HCT116 (cell line): ENCODE results near the gene BBX. TPM values are rescaled to one million over a fixed set of nuclear protein-coding genes. Genes with fewer than 3 reads are reported as not detected.

Experiments used
- ATAC-seq: fragments of 200-7000 bp; cut with Tn5 transposase; 2 replicates; pipeline ENCODE4 v1.9.1; 2020; ENCODE audit warnings: mild to moderate bottlenecking, moderate library complexity
- BruUV-seq: library from RNA; stranded (reverse); fragments of 400-500 nt; replicated peaks from 2 replicates; lab custom pipeline; 2021; lab: Mats Ljungman, UMichigan
- CTCF ChIA-PET: fragments of 300-600 bp; sonication (Branson Sonifier 250); formaldehyde crosslinking; loops from one replicate; lab custom pipeline; 2021; ENCODE audit warnings: antibody characterized with exemption; lab: Charles Lee
- POLR2A ChIA-PET: fragments of 300-600, 350-600 bp; sonication (Branson Sonifier 250); formaldehyde crosslinking; loops from one replicate; lab custom pipeline; 2021; ENCODE audit warnings: antibody characterized with exemption; lab: Charles Lee
- RAD21 ChIA-PET, 2 experiments: fragments of 300-600 bp; sonication (Branson Sonifier 250); formaldehyde crosslinking; loops; one replicate each; lab custom pipeline; 2023; ENCODE audit warnings: low total read pairs in 2 of 2; ENCODE audit not compliant: uncharacterized antibody in 2 of 2, unreplicated experiment in 2 of 2, low non-redundant PET in 1 of 2; lab: Charles Lee
- DNase-seq: peaks from one replicate; pipeline ENCODE4 v3.0.0-alpha.2; 2010; ENCODE audit warnings: low read depth, low spot score
- H2AFZ ChIP-seq: fragments of 200-600 bp; shearing (Covaris generic), sonication (generic); 2 replicates; pipeline ENCODE4 v1.6.1; 2017; ENCODE audit warnings: low read depth, mixed run types, mixed read lengths, antibody characterized with exemption, low read length; ENCODE audit not compliant: poor library complexity, severe bottlenecking
- H3K27ac ChIP-seq: 2 replicates; pipeline ENCODE4 v1.5.1; 2012; ENCODE audit warnings: low read depth, low read length
- H3K27me3 ChIP-seq: fragments of 200-600 bp; sonication (generic); 2 replicates; pipeline ENCODE4 v1.6.1; 2016; ENCODE audit warnings: mixed run types, low read length, mixed read lengths; ENCODE audit not compliant: insufficient read depth
- H3K36me3 ChIP-seq, 2 experiments: fragments of 200-500 bp in 1 of 2; fragments of 200-600 bp in 1 of 2; sonication (Bioruptor generic) in 1 of 2; sonication (generic) in 1 of 2; 2 replicates each; pipeline versions ENCODE4 v1.5.1 to v1.6.1; 2014 to 2016; ENCODE audit warnings: low read length in 2 of 2, inconsistent platforms in 1 of 2, mixed read lengths in 1 of 2, mixed run types in 1 of 2; ENCODE audit not compliant: insufficient read depth in 2 of 2, control insufficient read depth in 1 of 2
- H3K4me1 ChIP-seq, 2 experiments: fragments of 200-600 bp in 1 of 2; sonication (generic) in 1 of 2; 2 replicates each; pipeline versions ENCODE4 v1.5.1 to v1.6.1; 2012 to 2017; ENCODE audit warnings: low read length in 2 of 2, inconsistent platforms in 1 of 2, mild to moderate bottlenecking in 1 of 2, mixed read lengths in 1 of 2, mixed run types in 1 of 2, moderate library complexity in 1 of 2; ENCODE audit not compliant: insufficient read depth in 2 of 2, control insufficient read depth in 1 of 2
- H3K4me2 ChIP-seq: fragments of 200-600 bp; sonication (generic); 2 replicates; pipeline ENCODE4 v1.6.1; 2017; ENCODE audit warnings: mixed run types, low read length, mixed read lengths
- H3K4me3 ChIP-seq, 2 experiments: fragments of 200-600 bp in 1 of 2; sonication (generic) in 1 of 2; replicated peaks in 1 of 2; 2 replicates each; pipeline ENCODE4 v1.5.1; 2011 to 2016; ENCODE audit warnings: low read length in 2 of 2, control low read depth in 1 of 2, low read depth in 1 of 2, mild to moderate bottlenecking in 1 of 2, mixed read lengths in 1 of 2, mixed run types in 1 of 2
- H3K79me2 ChIP-seq: fragments of 200-600 bp; sonication (generic); 2 replicates; pipeline ENCODE4 v1.6.1; 2017; ENCODE audit warnings: mild to moderate bottlenecking, mixed run types, low read length, moderate library complexity, mixed read lengths; ENCODE audit not compliant: insufficient read depth
- H3K9ac ChIP-seq: fragments of 200-600 bp; sonication (generic); 2 replicates; pipeline ENCODE4 v1.6.1; 2016; ENCODE audit warnings: low read length, mixed read lengths
- H3K9me2 ChIP-seq: fragments of 200-600 bp; sonication (generic), shearing (Covaris generic); 2 replicates; pipeline ENCODE4 v1.6.1; 2017; ENCODE audit warnings: mixed run types, mild to moderate bottlenecking, moderate library complexity; ENCODE audit not compliant: insufficient read depth
- H3K9me3 ChIP-seq, 2 experiments: fragments of 200-500 bp in 1 of 2; fragments of 200-600 bp in 1 of 2; sonication (Bioruptor generic) in 1 of 2; sonication (generic) in 1 of 2; 2 replicates each; pipeline ENCODE4 v1.6.1; 2014 to 2017; ENCODE audit warnings: low read length in 2 of 2, mixed read lengths in 2 of 2, inconsistent platforms in 1 of 2, low read depth in 1 of 2, mild to moderate bottlenecking in 1 of 2, mixed run types in 1 of 2, moderate library complexity in 1 of 2; ENCODE audit not compliant: control insufficient read depth in 1 of 2, insufficient read depth in 1 of 2
- H4K20me1 ChIP-seq: fragments of 200-600 bp; sonication (generic), shearing (Covaris generic); 2 replicates; pipeline ENCODE4 v1.6.1; 2017; ENCODE audit warnings: mixed run types, mild to moderate bottlenecking, moderate library complexity; ENCODE audit not compliant: insufficient read depth
- CBX3 ChIP-seq: IDR thresholded peaks from 2 replicates; pipeline ENCODE4 v1.6.1; 2012; ENCODE audit warnings: low read depth
- ELF1 ChIP-seq: IDR thresholded peaks from 2 replicates; pipeline ENCODE4 v1.6.1; 2012; ENCODE audit warnings: low read depth, borderline replicate concordance
- EZH2 ChIP-seq: fragments of 200-600 bp; sonication (generic); IDR thresholded peaks from 2 replicates; pipeline ENCODE4 v1.6.1; 2017; ENCODE audit warnings: antibody characterized with exemption, mixed run types
- EZH2phosphoT487 ChIP-seq: fragments of 200-600 bp; IDR thresholded peaks from 2 replicates; pipeline ENCODE4 v1.6.1; 2018; ENCODE audit warnings: antibody characterized with exemption, borderline replicate concordance
- FOSL1 ChIP-seq: IDR thresholded peaks from 2 replicates; pipeline ENCODE4 v1.6.1; 2012; ENCODE audit warnings: low read depth
- JUND ChIP-seq: IDR thresholded peaks from 2 replicates; pipeline ENCODE4 v1.6.1; 2012
- POLR2A ChIP-seq: IDR thresholded peaks from 2 replicates; pipeline ENCODE4 v1.7.0; 2011; ENCODE audit warnings: borderline replicate concordance; ENCODE audit not compliant: insufficient read depth, insufficient read length; ENCODE audit errors: extremely low read depth
- RAD21 ChIP-seq: IDR thresholded peaks from 2 replicates; pipeline ENCODE4 v1.6.1; 2012; ENCODE audit warnings: low read depth, mild to moderate bottlenecking
- TCF7L2 ChIP-seq: IDR thresholded peaks from 2 replicates; pipeline ENCODE4 v1.7.0; 2011; ENCODE audit warnings: borderline replicate concordance, inconsistent platforms; ENCODE audit not compliant: insufficient read depth, insufficient read length; ENCODE audit errors: extremely low read depth
- YY1 ChIP-seq: IDR thresholded peaks from 2 replicates; pipeline ENCODE4 v1.6.1; 2011; ENCODE audit warnings: low read length, low read depth, moderate library complexity, mild to moderate bottlenecking; ENCODE audit not compliant: insufficient replicate concordance; ENCODE audit errors: extremely low read depth
- ZFX ChIP-seq: fragments of 450-650 bp; IDR thresholded peaks from 2 replicates; pipeline ENCODE4 v1.6.1; 2017
- ZNF274 ChIP-seq: fragments of 200-500 bp; sonication (Bioruptor generic); IDR thresholded peaks from 2 replicates; pipeline ENCODE4 v1.6.1; 2014; ENCODE audit warnings: mild to moderate bottlenecking, low read depth, low read length, inconsistent platforms
- intact Hi-C: fragments of 100-400 bp; cut with micrococcal nuclease; formaldehyde crosslinking; loops from 2 replicates; pipeline ENCODE4 v1.10.0; 2022
- total RNA-seq: library from RNA; stranded (reverse); gene quantifications from one replicate; pipeline ENCODE4 v1.2.1, GENCODE V29; 2021; ENCODE audit not compliant: unreplicated experiment
- TF ChIP-seq, protein P1 (sequence below), 3 experiments: fragments of 200-600 bp in 1 of 3; sonication (generic) in 1 of 3; IDR thresholded peaks in 2 of 3; conservative IDR thresholded peaks in 1 of 3; 2 replicates each; pipeline ENCODE4 v1.5.1; 2012 to 2017; ENCODE audit warnings: low read depth in 2 of 3, low read length in 2 of 3, antibody characterized with exemption in 1 of 3, borderline replicate concordance in 1 of 3, control low read depth in 1 of 3, mild to moderate bottlenecking in 1 of 3, mixed read lengths in 1 of 3, mixed run types in 1 of 3, moderate library complexity in 1 of 3; ENCODE audit not compliant: insufficient read depth in 1 of 3
- TF ChIP-seq, protein P2 (sequence below): IDR thresholded peaks from 2 replicates; pipeline ENCODE4 v1.6.1; 2012; ENCODE audit warnings: low read depth
- TF ChIP-seq, protein P3 (sequence below): IDR thresholded peaks from 2 replicates; pipeline ENCODE4 v1.6.1; 2012

BBX gene
- total RNA-seq, 1 experiment from 2014 or later = 55.6 TPM

DNA sequence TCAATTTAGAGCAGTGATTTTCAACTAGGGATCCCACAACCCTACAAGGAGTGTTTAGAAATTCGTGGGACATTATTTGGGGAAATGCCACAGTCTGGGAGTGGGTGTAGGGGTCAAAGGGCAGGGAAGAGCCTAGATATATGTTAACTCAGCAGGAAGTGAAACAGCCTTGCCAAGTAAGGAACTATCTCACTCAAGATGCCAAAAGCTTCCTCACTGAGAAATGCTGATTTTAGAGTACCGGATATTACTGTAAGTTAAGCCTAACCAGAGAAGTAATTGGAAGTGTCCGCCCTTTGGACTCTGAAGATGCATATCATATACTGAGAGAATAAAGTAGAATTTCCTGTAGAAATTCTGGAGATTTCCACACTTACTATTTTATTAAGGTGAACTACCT is 158.6 kb downstream of the BBX start:
- H3K4me1 ChIP-seq = no peaks in the 10 kb centered on the region
- no peaks in the 10 kb centered on the region for H3K27me3 ChIP-seq
- no peak for ATAC-seq
- no peak overlapping the region for H2AFZ ChIP-seq
- no peak overlapping the region for H3K27ac ChIP-seq
- no peaks in the 10 kb centered on the region for H3K9me2 ChIP-seq
- ChIA-PET POLR2A (no interaction called here), CTCF (no interaction called here), RAD21 (no interaction called here)
- H3K4me2 ChIP-seq = no peak overlapping the region
- TF ChIP-seq, protein P1, sequence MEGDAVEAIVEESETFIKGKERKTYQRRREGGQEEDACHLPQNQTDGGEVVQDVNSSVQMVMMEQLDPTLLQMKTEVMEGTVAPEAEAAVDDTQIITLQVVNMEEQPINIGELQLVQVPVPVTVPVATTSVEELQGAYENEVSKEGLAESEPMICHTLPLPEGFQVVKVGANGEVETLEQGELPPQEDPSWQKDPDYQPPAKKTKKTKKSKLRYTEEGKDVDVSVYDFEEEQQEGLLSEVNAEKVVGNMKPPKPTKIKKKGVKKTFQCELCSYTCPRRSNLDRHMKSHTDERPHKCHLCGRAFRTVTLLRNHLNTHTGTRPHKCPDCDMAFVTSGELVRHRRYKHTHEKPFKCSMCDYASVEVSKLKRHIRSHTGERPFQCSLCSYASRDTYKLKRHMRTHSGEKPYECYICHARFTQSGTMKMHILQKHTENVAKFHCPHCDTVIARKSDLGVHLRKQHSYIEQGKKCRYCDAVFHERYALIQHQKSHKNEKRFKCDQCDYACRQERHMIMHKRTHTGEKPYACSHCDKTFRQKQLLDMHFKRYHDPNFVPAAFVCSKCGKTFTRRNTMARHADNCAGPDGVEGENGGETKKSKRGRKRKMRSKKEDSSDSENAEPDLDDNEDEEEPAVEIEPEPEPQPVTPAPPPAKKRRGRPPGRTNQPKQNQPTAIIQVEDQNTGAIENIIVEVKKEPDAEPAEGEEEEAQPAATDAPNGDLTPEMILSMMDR (IDR thresholded peaks at IDR 0.05 in 2 of 3, conservative IDR thresholded peaks at IDR 0.05 in 1 of 3; ENCODE audit: borderline replicate concordance in 1 of 3, insufficient read depth in 1 of 3, low read depth in 2 of 3, low read length in 2 of 3) = no peak
- TF ChIP-seq ZNF274 = no peak
- no peak for TF ChIP-seq EZH2phosphoT487
- no peak for TF ChIP-seq CBX3
- no peak for TF ChIP-seq YY1
- no peak for TF ChIP-seq RAD21
- TF ChIP-seq ELF1 = no peak
- TF ChIP-seq TCF7L2 = no peak
- no peak for TF ChIP-seq EZH2
- TF ChIP-seq, protein P2, sequence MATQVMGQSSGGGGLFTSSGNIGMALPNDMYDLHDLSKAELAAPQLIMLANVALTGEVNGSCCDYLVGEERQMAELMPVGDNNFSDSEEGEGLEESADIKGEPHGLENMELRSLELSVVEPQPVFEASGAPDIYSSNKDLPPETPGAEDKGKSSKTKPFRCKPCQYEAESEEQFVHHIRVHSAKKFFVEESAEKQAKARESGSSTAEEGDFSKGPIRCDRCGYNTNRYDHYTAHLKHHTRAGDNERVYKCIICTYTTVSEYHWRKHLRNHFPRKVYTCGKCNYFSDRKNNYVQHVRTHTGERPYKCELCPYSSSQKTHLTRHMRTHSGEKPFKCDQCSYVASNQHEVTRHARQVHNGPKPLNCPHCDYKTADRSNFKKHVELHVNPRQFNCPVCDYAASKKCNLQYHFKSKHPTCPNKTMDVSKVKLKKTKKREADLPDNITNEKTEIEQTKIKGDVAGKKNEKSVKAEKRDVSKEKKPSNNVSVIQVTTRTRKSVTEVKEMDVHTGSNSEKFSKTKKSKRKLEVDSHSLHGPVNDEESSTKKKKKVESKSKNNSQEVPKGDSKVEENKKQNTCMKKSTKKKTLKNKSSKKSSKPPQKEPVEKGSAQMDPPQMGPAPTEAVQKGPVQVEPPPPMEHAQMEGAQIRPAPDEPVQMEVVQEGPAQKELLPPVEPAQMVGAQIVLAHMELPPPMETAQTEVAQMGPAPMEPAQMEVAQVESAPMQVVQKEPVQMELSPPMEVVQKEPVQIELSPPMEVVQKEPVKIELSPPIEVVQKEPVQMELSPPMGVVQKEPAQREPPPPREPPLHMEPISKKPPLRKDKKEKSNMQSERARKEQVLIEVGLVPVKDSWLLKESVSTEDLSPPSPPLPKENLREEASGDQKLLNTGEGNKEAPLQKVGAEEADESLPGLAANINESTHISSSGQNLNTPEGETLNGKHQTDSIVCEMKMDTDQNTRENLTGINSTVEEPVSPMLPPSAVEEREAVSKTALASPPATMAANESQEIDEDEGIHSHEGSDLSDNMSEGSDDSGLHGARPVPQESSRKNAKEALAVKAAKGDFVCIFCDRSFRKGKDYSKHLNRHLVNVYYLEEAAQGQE = no peak
- TF ChIP-seq, protein P3, sequence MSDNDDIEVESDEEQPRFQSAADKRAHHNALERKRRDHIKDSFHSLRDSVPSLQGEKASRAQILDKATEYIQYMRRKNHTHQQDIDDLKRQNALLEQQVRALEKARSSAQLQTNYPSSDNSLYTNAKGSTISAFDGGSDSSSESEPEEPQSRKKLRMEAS = no peak
- no peak for TF ChIP-seq JUND
- TF ChIP-seq POLR2A = no peak
- no peak for TF ChIP-seq ZFX
- TF ChIP-seq FOSL1 = no peak
- no peaks in the 10 kb centered on the region for H3K9me3 ChIP-seq
- intact Hi-C loops = no loop called here
- no peaks in the 10 kb centered on the region; the same call in 1 of the 2 replicates for H4K20me1 ChIP-seq
- no TSS peak for BruUV-seq
- no peaks in the 10 kb centered on the region for H3K36me3 ChIP-seq
- no peak overlapping the region for H3K9ac ChIP-seq
- no peak overlapping the region for H3K4me3 ChIP-seq
- no peak for DNase-seq
- H3K79me2 ChIP-seq = no peaks in the 10 kb centered on the region
